HEK293 (cell line): ENCODE results near the gene CACNB2.

Experiments used
- CTCF ChIA-PET: fragments of 350-600 bp; formaldehyde crosslinking; extraction: SDS; loops from one replicate; lab custom pipeline; 2021; ENCODE audit warnings: antibody characterized with exemption; lab: Yijun Ruan, JAX
- POLR2A ChIA-PET: fragments of 300-600 bp; formaldehyde crosslinking; extraction: SDS; loops from one replicate; lab custom pipeline; 2020; ENCODE audit warnings: antibody characterized with exemption, inconsistent platforms; lab: Yijun Ruan, JAX
- H3K27ac ChIP-seq: fragments of 200-500 bp; sonication (Bioruptor generic); 2 replicates; pipeline ENCODE4 v1.5.1; 2014; ENCODE audit warnings: low read depth, low read length, control low read depth, inconsistent platforms; ENCODE audit errors: extremely low read depth
- H3K36me3 ChIP-seq, 2 experiments: fragments of 200-500 bp in 1 of 2; sonication (Bioruptor generic) in 1 of 2; 1 replicate in 1 of 2; 2 replicates in 1 of 2; pipeline ENCODE4 v1.5.1; 2014 to 2017; ENCODE audit warnings: inconsistent platforms in 2 of 2, low read length in 2 of 2; ENCODE audit not compliant: control insufficient read depth in 2 of 2, insufficient read depth in 1 of 2
- H3K4me1 ChIP-seq: fragments of 200-500 bp; sonication (Bioruptor generic); 2 replicates; pipeline ENCODE4 v1.5.1; 2014; ENCODE audit warnings: mild to moderate bottlenecking, low read length, inconsistent platforms; ENCODE audit not compliant: control insufficient read depth, insufficient read depth
- H3K4me3 ChIP-seq: 2 replicates; pipeline ENCODE4 v1.5.1; 2011; ENCODE audit warnings: low read depth, mild to moderate bottlenecking, control low read depth, low read length, moderate library complexity
- H3K9me3 ChIP-seq: fragments of 200-500 bp; sonication (Bioruptor generic); 2 replicates; pipeline ENCODE4 v1.5.1; 2014; ENCODE audit warnings: low read depth, low read length, inconsistent platforms; ENCODE audit not compliant: control insufficient read depth, insufficient read depth
- GLI2 ChIP-seq: fragments of 450-650 bp; formaldehyde crosslinking; IDR thresholded peaks from 2 replicates; pipeline ENCODE4; 2017; ENCODE audit warnings: missing biosample characterization, missing genetic modification characterization, low read depth, borderline replicate concordance
- KLF16 ChIP-seq: fragments of 450-650 bp; formaldehyde crosslinking; IDR thresholded peaks from 2 replicates; pipeline ENCODE4 v1.5.1; 2017; ENCODE audit warnings: missing biosample characterization, missing genetic modification characterization
- PRDM4 ChIP-seq: fragments of 450-650 bp; formaldehyde crosslinking; IDR thresholded peaks from 2 replicates; pipeline ENCODE4 v1.5.1; 2017; ENCODE audit warnings: missing biosample characterization, missing genetic modification characterization
- PRDM6 ChIP-seq: fragments of 450-650 bp; formaldehyde crosslinking; IDR thresholded peaks from 2 replicates; pipeline ENCODE4 v1.5.1; 2017; ENCODE audit warnings: missing biosample characterization, missing genetic modification characterization
- TCF7L2 ChIP-seq: IDR thresholded peaks from 2 replicates; pipeline ENCODE4 v1.6.1; 2011; ENCODE audit warnings: low read depth, mild to moderate bottlenecking, inconsistent platforms, low read length, moderate library complexity, borderline replicate concordance
- ZBTB1 ChIP-seq: fragments of 450-650 bp; formaldehyde crosslinking; IDR thresholded peaks from 2 replicates; pipeline ENCODE4 v1.5.1; 2016; ENCODE audit warnings: missing biosample characterization, missing genetic modification characterization
- ZBTB10 ChIP-seq: fragments of 450-650 bp; formaldehyde crosslinking; IDR thresholded peaks from 2 replicates; pipeline ENCODE4 v1.5.1; 2016; ENCODE audit warnings: missing biosample characterization, missing genetic modification characterization
- ZBTB48 ChIP-seq: fragments of 450-650 bp; formaldehyde crosslinking; IDR thresholded peaks from 2 replicates; pipeline ENCODE4 v1.5.1; 2016; ENCODE audit warnings: missing biosample characterization, missing genetic modification characterization
- ZBTB8A ChIP-seq: fragments of 450-650 bp; formaldehyde crosslinking; IDR thresholded peaks from 2 replicates; pipeline ENCODE4 v1.5.1; 2016; ENCODE audit warnings: missing biosample characterization, missing genetic modification characterization
- ZNF138 ChIP-seq: fragments of 450-650 bp; formaldehyde crosslinking; IDR thresholded peaks from 2 replicates; pipeline ENCODE4 v1.5.1; 2016; ENCODE audit warnings: missing biosample characterization, missing genetic modification characterization, borderline replicate concordance
- ZNF223 ChIP-seq: fragments of 450-650 bp; formaldehyde crosslinking; IDR thresholded peaks from 2 replicates; pipeline ENCODE4 v1.5.1; 2016; ENCODE audit warnings: missing biosample characterization, missing genetic modification characterization
- ZNF350 ChIP-seq: fragments of 450-650 bp; formaldehyde crosslinking; IDR thresholded peaks from 2 replicates; pipeline ENCODE4 v1.5.0; 2017; ENCODE audit warnings: missing biosample characterization, mild to moderate bottlenecking, missing genetic modification characterization
- ZNF433 ChIP-seq: fragments of 450-650 bp; formaldehyde crosslinking; IDR thresholded peaks from 2 replicates; pipeline ENCODE4 v1.5.1; 2016; ENCODE audit warnings: missing biosample characterization, missing genetic modification characterization, low read depth
- ZNF48 ChIP-seq: fragments of 450-650 bp; formaldehyde crosslinking; IDR thresholded peaks from 2 replicates; pipeline ENCODE4 v1.5.1; 2016; ENCODE audit warnings: missing biosample characterization, missing genetic modification characterization
- ZNF488 ChIP-seq: fragments of 450-650 bp; formaldehyde crosslinking; IDR thresholded peaks from 2 replicates; pipeline ENCODE4 v1.5.1; 2016; ENCODE audit warnings: missing biosample characterization, missing genetic modification characterization
- ZNF501 ChIP-seq: fragments of 450-650 bp; formaldehyde crosslinking; IDR thresholded peaks from 2 replicates; pipeline ENCODE4 v1.5.1; 2016; ENCODE audit warnings: missing biosample characterization, missing genetic modification characterization
- ZNF555 ChIP-seq: fragments of 450-650 bp; formaldehyde crosslinking; conservative IDR thresholded peaks from 2 replicates; pipeline ENCODE4 v1.5.1; 2017; ENCODE audit warnings: missing biosample characterization, mild to moderate bottlenecking, missing genetic modification characterization, inconsistent platforms
- ZNF580 ChIP-seq: fragments of 450-650 bp; formaldehyde crosslinking; IDR thresholded peaks from 2 replicates; pipeline ENCODE4 v1.5.1; 2016; ENCODE audit warnings: missing biosample characterization, missing genetic modification characterization
- ZNF639 ChIP-seq: fragments of 450-650 bp; formaldehyde crosslinking; IDR thresholded peaks from 2 replicates; pipeline ENCODE4 v1.5.1; 2016; ENCODE audit warnings: missing biosample characterization, missing genetic modification characterization
- ZNF677 ChIP-seq: fragments of 450-650 bp; IDR thresholded peaks from 2 replicates; pipeline ENCODE4 v1.5.0; 2018; ENCODE audit warnings: missing biosample characterization, mild to moderate bottlenecking, missing genetic modification characterization, moderate library complexity
- ZNF791 ChIP-seq: fragments of 450-650 bp; formaldehyde crosslinking; IDR thresholded peaks from 2 replicates; pipeline ENCODE4 v1.5.1; 2016; ENCODE audit warnings: missing biosample characterization, missing genetic modification characterization
- ZNF843 ChIP-seq: fragments of 450-650 bp; formaldehyde crosslinking; IDR thresholded peaks from 2 replicates; pipeline ENCODE4 v1.5.1; 2016; ENCODE audit warnings: missing biosample characterization, missing genetic modification characterization
- ZSCAN18 ChIP-seq: fragments of 450-650 bp; formaldehyde crosslinking; IDR thresholded peaks from 2 replicates; pipeline ENCODE4 v1.5.1; 2016; ENCODE audit warnings: missing biosample characterization, missing genetic modification characterization

CACNB2 gene

GRCh38 chr10:18532881-18533535 lies 392.8 kb downstream of the CACNB2 start:
- no peaks in the 10 kb centered on the region; the same call in 1 of the 2 replicates for H3K9me3 ChIP-seq
- POLR2A ChIA-PET = no interaction called here
- no peak overlapping the region for H3K27ac ChIP-seq
- TF ChIP-seq PRDM6 (tag by site-specific recombination) = no peak
- TF ChIP-seq ZNF791 = no peak
- TF ChIP-seq ZNF48 (tag by site-specific recombination) = no peak
- no peak for TF ChIP-seq ZNF223
- no peak for TF ChIP-seq ZNF138 (tag by site-specific recombination)
- no peak for TF ChIP-seq ZNF677 (tag by site-specific recombination)
- no peak for TF ChIP-seq ZNF843 (tag by site-specific recombination)
- TF ChIP-seq ZSCAN18 (tag by site-specific recombination) = no peak
- TF ChIP-seq ZNF555 (tag by site-specific recombination) = no peak
- no peak for TF ChIP-seq ZNF580 (tag by site-specific recombination)
- TF ChIP-seq, all 188 proteins: peak for 0
- Histone ChIP-seq H3K4me3 (no peak overlapping the region), H3K4me1 (no peaks in the 10 kb centered on the region), H3K36me3 (peaks cover 11 to 19% of the 10 kb centered on the region in 2 experiments)
- CTCF ChIA-PET = interaction anchor here (0.7 kb wide), 1 partner anchor 209 kb away, joined by 5 read pairs; no protein-coding TSS in a partner anchor

- ChIA-PET POLR2A (no interaction called here), CTCF (no interaction called here)
- Histone ChIP-seq H3K4me3 (no peak overlapping the region), H3K9me3 (no peaks in the 10 kb centered on the region; the same call in 1 of the 2 replicates), H3K4me1 (no peaks in the 10 kb centered on the region), H3K27ac (no peak overlapping the region), H3K36me3 (peaks cover 11 to 24% of the 10 kb centered on the region in 2 experiments)
- TF ChIP-seq ZNF350 (tag by site-specific recombination) (no peak), ZBTB8A (no peak), ZBTB10 (no peak), GLI2 (no peak), ZBTB1 (no peak), ZNF488 (tag by site-specific recombination) (no peak), ZNF639 (no peak), KLF16 (tag by site-specific recombination) (no peak), ZBTB48 (no peak), ZNF433 (no peak), TCF7L2 (no peak), ZNF501 (tag by site-specific recombination) (no peak), PRDM4 (tag by site-specific recombination) (no peak)
Measured at GRCh38 chr10:18533896-18534295, 393.7 kb downstream of the CACNB2 start.
